Measurements from ENCODE around the gene TMEM98.

DNA sequence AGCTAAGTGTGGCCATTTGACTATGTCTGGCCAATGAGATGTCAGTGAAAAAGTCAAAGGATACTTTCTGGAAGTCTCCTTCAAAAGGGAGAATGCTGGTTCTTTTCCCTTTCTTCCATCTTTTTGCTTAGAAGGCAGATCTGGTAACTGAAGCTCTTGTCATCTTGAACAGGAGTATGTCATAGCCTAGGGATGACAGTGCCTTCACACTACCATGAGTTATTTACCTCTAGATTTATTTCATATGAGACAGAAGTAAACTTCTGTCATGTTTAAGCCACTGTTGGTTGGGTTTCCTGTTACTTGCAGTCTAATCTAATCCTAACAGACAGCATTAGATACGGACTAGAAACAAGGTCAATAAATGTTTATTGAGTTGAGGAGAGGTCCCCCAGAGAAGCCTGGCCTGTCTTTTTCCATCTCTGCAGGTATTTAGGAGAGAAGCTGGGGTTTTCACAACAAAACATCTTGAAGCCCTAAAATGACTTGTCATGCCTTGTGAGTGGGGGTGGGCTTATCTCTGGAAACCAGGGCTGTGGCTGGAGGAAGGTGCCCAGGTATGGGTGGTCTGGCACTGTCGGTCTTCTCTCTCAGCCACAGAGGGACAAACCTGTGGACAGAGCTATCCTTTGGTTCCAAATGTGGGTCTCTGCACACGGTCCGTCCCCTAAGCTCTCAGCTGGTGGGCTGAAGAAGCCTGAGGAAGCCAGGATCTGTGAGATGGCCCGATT, 28.5 kb downstream of the TMEM98 start:
- no peak for TF ChIP-seq POLR2A (IDR thresholded peaks at IDR 0.05; ENCODE audit: low read depth, low read length)
- TF ChIP-seq, protein P1, sequence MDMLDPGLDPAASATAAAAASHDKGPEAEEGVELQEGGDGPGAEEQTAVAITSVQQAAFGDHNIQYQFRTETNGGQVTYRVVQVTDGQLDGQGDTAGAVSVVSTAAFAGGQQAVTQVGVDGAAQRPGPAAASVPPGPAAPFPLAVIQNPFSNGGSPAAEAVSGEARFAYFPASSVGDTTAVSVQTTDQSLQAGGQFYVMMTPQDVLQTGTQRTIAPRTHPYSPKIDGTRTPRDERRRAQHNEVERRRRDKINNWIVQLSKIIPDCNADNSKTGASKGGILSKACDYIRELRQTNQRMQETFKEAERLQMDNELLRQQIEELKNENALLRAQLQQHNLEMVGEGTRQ (IDR thresholded peaks at IDR 0.05; ENCODE audit: low read depth, low read length) = no peak
- no peak for TF ChIP-seq CEBPB (IDR thresholded peaks at IDR 0.05; ENCODE audit: low read depth, low read length)
- TF ChIP-seq MAFK (IDR thresholded peaks at IDR 0.05; ENCODE audit: low read depth, low read length) = no peak
- no peak for TF ChIP-seq RFX5 (IDR thresholded peaks at IDR 0.05; ENCODE audit: low read depth, low read length)
- TF ChIP-seq CTCF (conservative IDR thresholded peaks at IDR 0.05; ENCODE audit: low read depth, low read length) = no peak
- TF ChIP-seq RAD21 (IDR thresholded peaks at IDR 0.05; ENCODE audit: low read length) = no peak
- no peak for TF ChIP-seq FOS (IDR thresholded peaks at IDR 0.05; ENCODE audit: low read depth, low read length)

Data from IMR-90 (cell line).